NCI-H524 treated with DMSO at 0.1 percent for 48 hours (cell line): ENCODE data around the gene CCDC18.
A peak's percentile ranks its signal among the peaks of the same experiment; 100 is the strongest.
"Not testable (repeated sequence)": the region's sequence is repeated elsewhere in the genome, so short reads cannot be mapped to it uniquely, and the experiment has no call there.

Experiments used
- DNase-seq: peaks from one replicate; lab custom pipeline; 2025; lab: John Stamatoyannopoulos, UW

CCDC18 gene

DNA sequence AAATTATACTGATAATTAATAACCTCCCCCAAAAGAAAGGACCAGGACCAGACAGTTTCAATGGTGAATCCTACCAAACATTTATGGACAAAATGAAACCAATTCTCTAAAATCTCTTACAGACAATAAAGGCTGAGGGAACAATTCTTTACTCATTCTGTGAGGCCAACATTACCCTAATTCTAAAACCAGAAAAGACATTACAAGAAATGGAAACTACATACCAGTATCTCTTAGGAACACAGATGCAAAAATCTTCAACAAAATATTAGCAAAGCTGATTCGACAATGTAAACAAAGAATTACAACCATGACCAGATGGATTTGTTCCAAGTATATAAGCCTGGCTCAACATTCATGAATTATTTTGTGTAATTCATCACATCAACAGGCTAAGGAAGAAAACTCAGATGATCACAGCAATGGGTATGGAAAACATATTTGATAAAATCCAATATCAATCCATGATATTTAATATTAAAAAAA lies 8.9 kb upstream of the CCDC18 start:
- no peak for DNase-seq

DNA sequence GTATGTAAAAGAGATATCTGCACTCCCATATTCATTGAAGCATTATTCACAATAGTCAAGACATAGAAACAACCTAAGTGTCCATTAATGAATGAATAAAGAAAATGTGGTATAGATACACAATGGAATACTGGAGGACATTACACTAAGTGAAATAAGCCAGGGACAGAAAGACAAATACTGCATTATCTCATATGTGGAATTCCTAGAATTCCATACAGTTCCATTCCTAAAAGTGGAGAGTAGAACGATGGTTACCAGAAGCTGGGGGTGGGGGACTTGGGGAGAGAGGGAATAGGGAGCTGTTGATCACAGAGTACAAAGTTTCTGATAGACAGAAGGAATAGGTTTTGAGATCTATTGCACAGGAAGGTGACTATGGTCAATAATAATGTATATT lies 7.7 kb upstream of the CCDC18 start:
- DNase-seq: no peak

DNA sequence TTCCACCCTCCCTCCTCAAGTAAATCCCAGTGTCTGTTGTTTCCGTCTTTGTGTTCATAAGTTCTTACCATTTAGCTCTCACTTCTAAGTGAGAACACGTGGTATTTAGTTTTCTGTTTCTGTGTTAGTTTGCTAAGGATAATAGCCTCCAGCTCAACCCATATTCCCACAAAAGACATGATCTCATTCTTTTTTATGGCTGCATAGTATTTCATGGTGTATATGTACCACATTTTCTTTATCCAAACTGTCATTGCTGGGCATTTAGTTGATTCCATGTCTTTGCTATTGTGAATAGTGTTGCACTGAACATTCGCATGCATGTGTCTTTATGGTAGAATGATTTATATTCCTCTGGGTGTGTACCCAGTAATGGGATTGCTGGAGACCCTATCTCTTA lies 5.9 kb upstream of the CCDC18 start:
- DNase-seq: not testable (repeated sequence)

DNA sequence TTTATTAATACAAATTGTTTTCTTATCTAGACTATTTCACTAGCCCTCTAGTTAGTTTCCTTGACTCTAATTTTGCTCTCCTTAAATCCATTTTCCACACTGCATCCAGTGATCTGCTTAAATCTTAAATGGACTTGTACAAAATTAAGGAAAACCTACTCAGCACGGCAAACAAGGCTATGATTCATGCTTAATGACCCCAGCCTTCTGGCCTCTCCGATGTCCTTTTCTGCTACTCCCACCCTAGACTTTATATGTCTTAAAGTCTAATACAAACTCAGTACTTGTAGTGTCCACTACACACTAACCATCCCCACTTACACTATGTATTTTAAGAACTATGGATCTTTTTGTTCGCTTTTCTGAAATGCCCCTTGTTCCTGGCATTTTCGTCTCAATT lies 2.5 kb upstream of the CCDC18 start:
- no peak for DNase-seq

DNA sequence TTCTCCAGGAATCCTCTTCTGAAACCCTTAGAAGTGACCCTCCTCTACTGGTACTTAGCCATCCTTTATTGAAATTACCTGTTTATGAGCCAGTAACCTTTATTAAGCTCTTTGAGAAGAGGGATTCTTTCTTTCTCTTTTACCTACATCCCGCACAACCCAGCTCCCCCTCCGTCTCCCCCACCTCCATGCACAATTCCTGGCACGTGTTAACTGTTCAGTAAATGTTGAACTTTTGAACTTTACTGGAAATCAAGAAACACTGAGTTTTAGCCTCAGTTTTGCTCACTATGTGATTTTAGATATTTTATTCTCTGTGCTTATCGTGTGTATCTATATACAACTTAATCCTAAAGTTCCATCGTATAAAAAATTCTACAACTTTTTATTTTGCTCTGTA lies 2.1 kb upstream of the CCDC18 start:
- no peak for DNase-seq

DNA sequence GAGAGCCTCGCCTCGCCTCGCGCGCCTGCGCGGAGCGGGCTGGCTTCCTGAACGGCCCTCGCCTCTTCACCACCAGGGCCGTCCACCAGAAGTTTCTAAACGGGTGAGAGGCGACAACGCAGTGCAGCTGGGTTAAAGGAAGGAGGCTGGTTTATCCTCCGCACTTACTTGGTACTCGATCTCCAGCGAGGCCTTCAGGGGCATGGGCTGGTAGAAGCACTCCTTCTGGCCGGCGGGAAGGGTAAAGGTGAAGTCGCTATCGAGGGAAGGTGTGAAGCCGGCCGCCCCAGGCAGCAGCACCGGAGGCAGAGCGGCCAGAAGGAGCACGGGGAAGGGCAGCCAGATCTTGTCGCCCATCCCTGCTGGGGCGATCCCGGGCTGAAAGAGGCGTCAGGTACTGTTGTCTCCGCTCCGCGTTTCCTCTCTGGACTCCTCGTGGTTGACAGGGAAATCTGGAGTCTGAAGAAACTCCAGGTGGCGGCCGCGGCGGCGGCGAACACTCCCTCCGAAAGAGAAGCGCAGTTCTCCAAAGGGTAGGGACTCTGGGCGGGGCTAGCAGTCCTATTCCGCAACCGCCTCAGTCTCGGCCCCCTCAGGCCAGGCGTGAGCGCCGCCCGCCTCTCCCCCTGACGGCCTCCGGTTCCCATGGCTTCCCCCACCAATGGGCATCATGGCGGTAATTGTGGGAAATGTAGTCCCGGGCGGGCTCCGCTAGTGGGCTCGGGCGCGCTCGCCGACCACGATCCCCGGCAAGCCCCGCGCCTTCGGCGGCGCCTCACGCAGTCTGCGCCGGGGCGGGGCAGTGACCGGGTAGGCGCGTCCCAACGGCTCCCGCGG lies 420 bp upstream of the CCDC18 start, which contains the start of gene TMED5:
TMED5 (minus strand) TSS at position 528 of the 837 bp plus-strand sequence; CDS start at position 357, 171 bp downstream.
- DNase-seq: peak; percentile 95

DNA sequence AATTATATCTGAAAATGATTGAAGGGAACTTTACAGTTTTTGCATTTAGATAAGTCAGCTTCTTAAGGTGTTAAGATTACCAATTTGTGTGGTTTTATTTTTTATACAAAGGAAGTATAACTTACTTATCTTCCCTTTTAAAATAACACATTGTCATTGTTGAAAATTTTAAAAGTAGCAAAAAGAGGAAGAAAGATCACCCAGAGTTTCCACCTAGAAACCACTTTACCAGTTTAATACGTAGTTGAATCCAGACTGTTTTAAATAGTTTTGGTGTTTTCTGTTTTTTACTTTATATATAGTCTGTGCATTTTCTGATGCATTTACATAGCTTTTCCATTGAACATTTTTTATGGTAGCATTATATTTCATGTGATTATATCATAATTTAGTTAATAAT lies 6.1 kb downstream of the CCDC18 start:
- no peak for DNase-seq

DNA sequence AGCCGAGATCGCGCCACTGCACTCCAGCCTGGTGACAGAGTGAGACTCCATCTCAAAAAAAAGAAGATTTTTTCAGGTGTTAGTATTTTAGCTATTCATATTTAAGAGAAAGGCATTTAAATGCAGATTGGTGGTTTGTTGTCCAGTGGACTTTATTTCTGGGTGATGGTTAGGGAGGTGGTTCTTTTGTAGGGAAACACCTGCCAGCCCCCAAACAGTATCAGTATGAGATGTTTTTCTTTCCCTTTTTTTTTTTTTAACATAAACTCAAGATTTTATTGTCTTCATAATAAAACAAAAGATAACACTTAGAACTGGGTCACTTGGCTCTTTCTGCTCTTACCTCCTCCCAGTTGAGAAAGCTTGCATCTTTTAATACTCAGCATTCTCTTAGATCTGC lies 9.9 kb downstream of the CCDC18 start:
- DNase-seq: no peak

DNA sequence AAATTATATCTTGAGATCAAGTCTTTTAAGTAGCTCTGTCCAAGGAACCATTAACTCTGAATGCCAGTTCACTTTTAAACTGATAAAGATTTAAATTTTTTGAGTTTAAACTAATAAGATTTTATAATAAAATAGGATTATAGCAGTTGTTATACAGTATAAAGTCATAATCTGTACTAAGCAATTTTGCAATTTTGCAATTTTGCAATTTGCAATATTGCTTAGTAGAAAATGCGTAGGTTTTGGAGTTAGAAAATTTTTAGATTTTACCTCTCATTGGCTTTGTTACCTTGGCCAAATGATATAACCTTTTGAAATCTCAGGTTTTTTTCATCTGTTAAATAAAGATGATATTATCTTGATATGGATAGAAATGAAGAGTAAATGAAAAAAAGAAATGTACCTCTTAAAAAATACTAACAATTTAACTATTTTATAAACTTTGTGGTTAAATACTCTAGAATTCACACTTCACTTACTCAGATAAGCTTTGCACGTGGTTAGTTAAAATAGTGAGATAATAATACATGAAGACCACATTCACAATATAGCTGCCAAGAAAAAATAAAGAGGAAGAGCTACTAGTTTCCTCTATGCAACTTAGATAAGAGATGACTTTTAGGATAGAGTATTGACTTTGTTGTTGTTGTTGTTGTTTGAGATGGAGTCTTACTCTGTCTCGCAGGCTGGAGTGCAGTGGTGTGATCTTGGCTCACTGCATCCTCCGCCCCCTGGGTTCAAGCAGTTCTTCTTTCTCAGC lies 13.9 kb downstream of the CCDC18 start:
- DNase-seq: no peak

DNA sequence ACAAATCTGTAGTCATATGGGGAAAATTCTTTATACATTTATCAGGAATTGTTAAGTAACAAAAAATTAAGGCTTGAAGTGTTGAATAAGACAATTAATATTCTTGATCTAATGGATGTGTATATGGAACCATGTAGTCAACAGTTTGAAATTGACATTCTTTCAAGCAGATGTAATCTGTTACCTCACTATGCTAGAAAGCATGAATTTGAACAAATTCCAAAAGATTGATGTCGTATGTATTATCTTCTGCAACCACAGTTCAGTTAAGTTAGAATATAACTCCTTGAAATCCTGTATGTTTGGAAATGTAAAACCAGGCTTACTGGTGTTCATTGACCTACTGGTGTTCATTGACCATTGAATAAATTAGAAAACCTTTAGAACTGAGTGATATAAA lies 16.1 kb downstream of the CCDC18 start:
- no peak for DNase-seq

DNA sequence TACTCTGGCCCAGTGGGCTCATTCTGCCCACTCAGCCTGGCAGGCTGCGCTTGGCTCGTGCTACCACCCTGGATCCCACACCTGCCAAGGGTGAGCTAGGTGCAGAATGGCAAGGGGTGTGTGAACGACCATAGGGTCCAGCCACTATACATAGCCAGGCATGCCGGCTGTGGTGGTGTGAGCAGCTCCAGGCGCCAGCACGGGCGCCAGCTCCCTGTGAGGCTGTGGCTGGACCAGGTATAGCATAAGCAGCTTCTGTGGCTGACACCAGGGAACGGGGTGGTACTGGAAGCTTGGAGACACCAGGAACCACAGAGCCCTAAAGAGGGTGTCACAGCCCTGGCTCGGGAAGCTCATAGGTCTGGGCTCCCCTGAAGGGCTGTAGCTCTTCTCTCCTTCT lies 18.6 kb downstream of the CCDC18 start:
- no peak for DNase-seq

DNA sequence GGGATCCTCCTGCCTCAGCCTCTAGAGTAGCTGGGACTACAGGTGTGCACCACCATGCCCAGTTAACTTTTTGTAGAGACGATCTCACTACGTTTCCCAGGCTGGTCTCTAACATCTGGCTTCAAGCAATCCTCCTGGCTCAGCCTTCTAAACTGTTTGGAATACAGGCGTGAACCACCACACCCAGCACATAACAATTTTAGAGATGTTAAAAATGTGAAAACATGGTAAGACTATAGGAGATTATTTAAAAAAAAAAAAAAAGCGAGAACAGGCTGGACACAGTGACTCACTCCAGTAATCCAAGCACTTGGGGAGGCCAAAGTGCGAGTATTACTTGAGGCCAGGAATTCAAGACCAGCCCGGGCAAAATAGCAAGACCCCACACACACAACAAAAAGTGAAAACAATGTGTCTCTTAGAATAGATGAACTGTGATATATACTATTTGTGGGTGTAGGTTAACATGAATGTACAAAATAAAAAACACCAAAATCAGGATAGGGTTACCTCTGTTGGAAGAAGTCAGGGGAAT lies 19.6 kb downstream of the CCDC18 start:
- DNase-seq: no peak

DNA sequence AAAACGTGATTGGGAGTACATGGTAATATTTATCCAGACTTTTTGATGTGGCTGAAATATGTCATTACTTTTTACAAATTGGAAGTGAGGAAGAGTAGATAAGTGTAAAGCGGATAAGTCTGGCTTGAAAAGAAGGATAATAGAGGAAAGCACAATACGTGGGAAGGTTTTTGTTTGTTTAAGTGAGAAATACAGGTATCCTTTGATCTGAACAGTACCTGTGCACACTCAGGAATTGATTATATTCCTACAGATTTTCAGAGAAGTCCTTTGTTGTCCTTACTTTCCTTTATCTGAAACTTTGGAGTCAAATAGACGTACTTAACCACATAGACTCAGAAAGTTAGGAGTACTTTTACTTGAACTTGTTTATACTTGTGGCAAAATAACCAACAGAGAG lies 20.2 kb downstream of the CCDC18 start:
- DNase-seq: no peak

DNA sequence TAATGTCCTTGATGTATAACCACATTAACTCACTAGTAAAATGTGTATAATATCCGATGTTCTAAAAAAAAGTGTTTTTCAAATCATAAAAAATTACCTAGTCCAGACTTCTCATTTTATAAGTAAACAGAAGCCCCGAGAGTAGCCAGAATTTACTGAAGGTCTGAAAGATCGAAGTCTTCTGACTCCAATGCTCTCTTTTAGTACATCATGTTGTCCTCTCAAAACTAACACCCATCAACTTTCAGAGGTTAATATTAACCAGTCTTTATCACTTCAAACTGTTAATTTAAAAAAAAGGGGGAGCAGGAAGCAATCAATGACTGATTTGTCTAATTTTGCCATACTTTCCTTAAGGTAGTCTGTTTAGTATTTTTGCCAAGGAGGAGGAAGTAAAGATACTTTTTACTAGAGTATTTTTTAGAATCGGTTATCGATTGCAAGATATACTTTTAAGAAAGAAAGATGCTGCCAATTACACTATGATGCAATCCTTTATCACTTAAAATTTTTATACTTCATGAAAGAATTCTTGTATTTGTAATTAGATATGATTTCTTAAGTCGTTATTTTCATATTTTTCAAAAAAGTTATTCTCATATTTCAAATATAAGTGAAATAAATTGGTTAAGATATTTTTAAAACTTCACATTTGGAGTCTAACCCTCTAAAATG lies 25.5 kb downstream of the CCDC18 start:
- no peak for DNase-seq

DNA sequence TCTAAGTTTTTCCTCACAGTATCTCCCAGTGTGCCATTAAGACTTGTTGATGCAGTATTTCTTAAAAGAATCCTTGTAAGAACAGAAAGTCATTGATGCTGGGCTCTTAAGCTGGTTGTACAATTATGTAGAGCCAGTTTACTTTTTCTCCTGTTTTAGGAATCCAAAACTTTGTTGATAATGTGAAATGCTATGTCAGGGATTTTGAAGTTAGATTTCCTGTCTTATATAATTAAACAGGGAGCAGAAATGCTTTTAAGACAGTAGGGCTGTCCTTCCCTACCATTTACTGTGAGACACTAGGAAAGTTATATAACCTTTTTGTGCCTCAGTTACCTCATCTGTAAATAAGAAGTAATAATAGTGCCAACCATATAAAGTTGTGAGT lies 26.0 kb downstream of the CCDC18 start:
- no peak for DNase-seq

DNA sequence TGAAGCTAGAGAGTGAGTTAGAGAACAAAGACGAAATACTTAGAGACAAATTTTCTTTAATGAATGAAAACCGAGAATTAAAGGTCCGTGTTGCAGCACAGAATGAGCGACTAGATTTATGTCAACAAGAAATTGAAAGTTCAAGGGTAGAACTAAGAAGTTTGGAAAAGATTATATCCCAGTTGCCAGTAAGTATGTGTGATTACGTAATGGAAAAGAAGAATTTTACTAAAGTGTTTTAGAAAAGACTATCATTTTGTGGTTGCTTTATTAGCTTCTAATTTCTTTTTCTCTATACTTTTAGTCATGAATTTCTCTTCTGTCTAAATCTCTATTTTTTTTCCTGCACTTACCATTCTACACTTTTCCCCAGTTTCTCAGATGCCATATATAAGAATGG lies 26.7 kb downstream of the CCDC18 start:
- DNase-seq: no peak

DNA sequence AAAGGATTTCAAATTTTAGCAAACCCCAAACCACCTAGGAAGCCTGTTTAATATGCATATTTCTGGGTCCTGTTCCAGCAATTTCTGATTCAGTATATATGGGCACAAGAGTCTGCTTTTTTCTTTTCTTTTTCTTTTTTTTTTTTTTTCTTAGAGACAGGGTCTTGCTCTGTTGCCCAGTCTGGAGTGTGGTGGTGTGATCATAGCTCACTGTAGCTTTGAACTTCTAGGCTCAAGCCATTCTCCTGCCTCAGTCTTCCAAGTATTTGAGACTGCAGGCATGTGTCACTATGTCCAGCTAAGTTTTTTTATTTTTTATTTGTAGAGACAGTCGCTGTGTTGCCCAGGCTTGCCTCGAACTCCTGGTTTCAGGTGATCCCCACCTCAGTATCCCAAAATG lies 34.8 kb downstream of the CCDC18 start:
- DNase-seq: no peak

DNA sequence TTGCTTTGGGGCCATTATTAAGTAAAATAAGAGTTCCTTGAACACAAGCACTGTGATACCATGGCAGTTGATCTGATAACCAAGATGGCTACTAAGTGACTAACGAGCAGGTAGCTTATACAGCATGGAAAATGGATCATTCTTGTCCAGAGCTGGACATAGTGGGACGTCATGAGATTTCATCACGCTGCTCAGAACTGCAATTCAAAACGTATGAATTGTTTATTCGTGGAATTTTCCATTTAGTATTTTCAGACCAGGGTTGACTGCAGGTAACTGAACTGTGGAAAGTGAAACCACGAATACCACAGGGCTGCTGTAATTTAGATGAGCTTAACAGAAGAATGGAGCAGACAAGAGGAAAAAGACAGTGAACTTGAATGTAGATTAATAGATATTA lies 38.9 kb downstream of the CCDC18 start:
- no peak for DNase-seq

DNA sequence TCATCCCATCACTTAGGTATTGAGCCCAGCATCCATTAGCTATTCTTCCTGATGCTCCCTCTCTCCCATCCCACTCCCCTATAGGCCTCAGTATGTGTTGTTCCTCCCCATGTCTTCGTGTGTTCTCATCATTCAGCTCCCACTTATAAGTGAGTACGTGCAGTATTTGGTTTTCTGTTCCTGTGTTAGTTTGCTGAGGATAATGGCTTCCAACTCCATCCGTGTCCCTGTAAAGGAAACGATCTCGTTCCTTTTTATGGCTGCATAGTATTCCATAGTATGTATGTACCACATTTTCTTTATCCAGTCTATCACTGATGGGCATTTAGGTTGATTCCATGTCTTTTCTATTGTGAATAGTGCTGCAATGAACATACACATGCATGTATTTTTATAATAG lies 40.2 kb downstream of the CCDC18 start:
- not testable (repeated sequence) for DNase-seq

DNA sequence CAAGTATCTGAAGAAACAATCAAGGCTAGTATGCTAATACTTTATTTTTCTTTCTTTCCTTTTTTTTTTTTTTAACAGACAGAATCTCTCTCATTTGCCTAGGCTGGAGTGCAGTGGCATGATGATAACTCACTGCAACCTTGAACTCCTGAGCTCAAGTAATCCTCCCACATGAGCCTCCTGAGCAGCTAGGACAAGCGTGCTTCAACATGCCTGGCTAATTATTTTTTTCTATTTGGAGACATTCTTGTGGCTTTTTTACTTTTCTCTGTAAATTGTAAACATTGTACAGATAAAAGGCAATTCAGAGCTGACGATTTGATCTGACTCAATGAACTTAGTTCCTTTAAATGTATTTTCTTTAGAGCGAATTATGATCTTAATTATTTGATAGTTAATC lies 41.4 kb downstream of the CCDC18 start:
- no peak for DNase-seq

DNA sequence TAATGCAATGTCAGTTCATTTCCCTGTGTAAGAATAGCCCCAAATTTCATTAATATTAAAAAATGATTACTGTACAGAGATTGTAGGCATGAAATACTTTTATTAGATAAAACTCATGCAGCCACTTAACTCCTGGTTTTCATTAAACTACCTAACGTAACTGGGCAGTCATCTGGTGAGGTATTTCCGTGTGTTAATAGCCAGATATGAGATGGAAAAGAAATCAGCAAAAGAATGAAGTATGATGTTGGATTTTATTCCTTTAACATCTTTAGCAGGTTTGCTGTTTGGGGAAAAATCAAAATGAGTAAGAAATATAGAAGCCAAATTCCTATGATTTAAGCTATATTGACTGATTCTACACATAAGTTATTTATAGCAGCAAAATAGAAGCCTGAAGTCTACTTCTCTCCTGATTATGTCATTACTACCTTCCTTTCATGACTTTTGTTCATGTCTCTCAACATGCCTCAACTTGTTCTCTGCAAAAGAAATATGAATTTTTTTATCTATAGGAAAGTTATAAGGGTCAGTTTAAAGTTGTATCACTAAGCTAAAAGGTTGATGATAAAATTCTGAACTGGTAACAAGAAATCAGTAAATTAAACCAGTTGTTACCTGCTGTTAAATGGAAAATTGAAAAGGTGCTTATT lies 42.6 kb downstream of the CCDC18 start:
- DNase-seq: no peak

DNA sequence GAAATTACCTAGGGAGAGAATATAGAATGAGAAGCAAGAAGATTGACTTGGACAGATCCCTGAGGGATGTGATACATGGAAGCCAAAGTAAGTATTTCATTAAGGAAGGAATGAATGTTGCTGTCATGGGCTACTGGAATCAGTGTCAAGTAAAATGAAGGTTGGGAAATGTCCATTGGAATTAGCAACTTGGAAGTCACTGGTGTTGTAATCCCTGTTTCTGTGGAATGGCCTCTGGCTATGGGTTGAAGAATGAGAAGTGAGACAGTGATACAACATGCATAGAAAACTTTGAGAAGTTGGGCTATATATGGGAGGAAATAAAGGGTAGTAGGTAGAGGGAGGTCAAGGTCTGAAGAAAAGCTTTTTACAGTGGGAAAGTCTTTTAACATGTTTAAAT lies 54.7 kb downstream of the CCDC18 start:
- DNase-seq: no peak
